ENCODE data around the gene SAP30L. TPM values are rescaled to one million over a fixed set of nuclear protein-coding genes. Genes with fewer than 3 reads are reported as not detected.

The SAP30L gene
- total RNA-seq, 1 experiment from 2014 or later: 53.0 TPM

DNA sequence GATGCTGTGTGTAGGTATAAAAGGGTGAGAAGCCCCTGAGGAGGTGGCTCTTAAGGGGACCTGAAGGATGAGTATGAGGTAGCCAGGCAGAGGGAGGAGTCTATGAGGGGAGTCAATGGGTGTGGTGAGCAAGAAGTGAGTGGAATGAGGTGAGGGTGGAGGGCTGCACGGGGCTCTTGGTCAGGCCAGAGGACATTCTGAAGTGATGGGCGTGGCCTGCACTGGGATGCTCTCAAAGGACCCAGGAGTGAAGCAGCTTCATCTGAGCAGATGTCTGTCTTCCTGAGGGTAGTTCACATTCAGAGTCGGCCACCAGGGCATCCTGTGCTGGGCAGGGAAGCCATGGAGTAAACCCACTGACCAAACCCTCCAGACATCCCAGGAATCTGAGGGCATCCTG is 45.1 kb upstream of the SAP30L start:
- intact Hi-C loops (cut with micrococcal nuclease; ENCODE audit: unreplicated experiment): loop anchor here (5.0 kb wide), 1 partner anchor 418 kb away; no protein-coding TSS in a partner anchor
- Histone ChIP-seq H4K20me1 (ENCODE audit: insufficient read depth) (no peaks in the 10 kb centered on the region), H3K9me3 (ENCODE audit: insufficient read depth, low read depth) (no peaks in the 10 kb centered on the region), H3K4me3 (no peak overlapping the region), H3K79me2 (ENCODE audit: low read depth) (peaks cover 6% of the 10 kb centered on the region; the same call in 1 of the 2 replicates), H3K4me2 (no peak overlapping the region), H3K27me3 (ENCODE audit: insufficient read depth, low read depth) (no peaks in the 10 kb centered on the region), H3K27ac (no peak overlapping the region), H2AFZ (no peak overlapping the region), H3K36me3 (ENCODE audit: low read depth) (peaks cover 9% of the 10 kb centered on the region; the same call in 1 of the 2 replicates), H3F3A (ENCODE audit: insufficient read depth, low read depth) (peaks cover 5% of the 10 kb centered on the region; the same call in 1 of the 2 replicates), H3K4me1 (replicated peaks; ENCODE audit: insufficient read depth) (peaks cover 9% of the 10 kb centered on the region), H3K9me2 (ENCODE audit: insufficient read depth) (no peaks in the 10 kb centered on the region)
- BruUV-seq (replicated peaks): no TSS peak
- CTCF ChIA-PET: no interaction called here
- DNase-seq: no peak
- POLR2A ChIA-PET (ENCODE audit: unreplicated experiment): no interaction called here
- TF ChIP-seq CTCF (conservative IDR thresholded peaks at IDR 0.05) (no peak), EZH2 (IDR thresholded peaks at IDR 0.05; ENCODE audit: low read depth) (no peak)

GRCh38 chr5:154401355-154401754 is 44.4 kb upstream of the SAP30L start:
- no peak overlapping the region for H2AFZ ChIP-seq
- no peak for TF ChIP-seq CTCF (conservative IDR thresholded peaks at IDR 0.05)
- no peak for TF ChIP-seq EZH2 (IDR thresholded peaks at IDR 0.05; ENCODE audit: low read depth)
- intact Hi-C loops (cut with micrococcal nuclease; ENCODE audit: unreplicated experiment): loop anchor here (5.0 kb wide), 1 partner anchor 419 kb away; no protein-coding TSS in a partner anchor
- no peak overlapping the region for H3K4me3 ChIP-seq
- peaks cover 3% of the 10 kb centered on the region; the same call in 1 of the 2 replicates for H3K4me1 ChIP-seq (replicated peaks; ENCODE audit: insufficient read depth)
- H3F3A ChIP-seq (ENCODE audit: insufficient read depth, low read depth): no peaks in the 10 kb centered on the region
- H3K4me2 ChIP-seq: no peak overlapping the region
- H3K36me3 ChIP-seq (ENCODE audit: low read depth): peaks cover 9% of the 10 kb centered on the region; the same call in 1 of the 2 replicates
- H4K20me1 ChIP-seq (ENCODE audit: insufficient read depth): no peaks in the 10 kb centered on the region
- no TSS peak for BruUV-seq (replicated peaks)
- POLR2A ChIA-PET (ENCODE audit: unreplicated experiment): no interaction called here
- H3K27ac ChIP-seq: no peak overlapping the region
- no peaks in the 10 kb centered on the region for H3K9me3 ChIP-seq (ENCODE audit: insufficient read depth, low read depth)
- no peaks in the 10 kb centered on the region for H3K27me3 ChIP-seq (ENCODE audit: insufficient read depth, low read depth)
- peaks cover 3% of the 10 kb centered on the region; the same call in 1 of the 2 replicates for H3K79me2 ChIP-seq (ENCODE audit: low read depth)
- no peak for DNase-seq
- H3K9me2 ChIP-seq (ENCODE audit: insufficient read depth): no peaks in the 10 kb centered on the region
- CTCF ChIA-PET: no interaction called here

DNA sequence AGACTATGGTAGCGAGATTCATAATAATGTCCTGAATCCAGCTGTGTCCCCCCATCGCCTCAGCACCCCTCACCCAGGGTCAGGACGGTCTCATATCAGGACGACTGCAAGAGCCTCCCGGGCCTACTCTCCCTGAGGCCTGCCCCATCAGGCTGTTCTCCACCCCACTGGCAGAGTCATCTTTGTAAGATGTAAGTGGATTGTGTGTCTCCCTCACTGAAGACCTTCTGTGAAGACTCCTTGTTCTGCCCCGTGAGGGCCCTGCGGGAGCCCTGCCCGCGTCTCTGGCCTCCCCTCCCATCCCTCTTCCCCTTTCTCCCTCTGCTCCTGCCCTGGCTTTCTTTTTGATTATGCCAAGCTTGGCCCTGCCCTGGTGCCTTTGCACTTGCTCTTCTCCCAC is 43.9 kb upstream of the SAP30L start:
- H3K4me1 ChIP-seq (replicated peaks; ENCODE audit: insufficient read depth): no peaks in the 10 kb centered on the region
- CTCF ChIA-PET: no interaction called here
- no peak for TF ChIP-seq EZH2 (IDR thresholded peaks at IDR 0.05; ENCODE audit: low read depth)
- no peak for TF ChIP-seq CTCF (conservative IDR thresholded peaks at IDR 0.05)
- no peaks in the 10 kb centered on the region for H3F3A ChIP-seq (ENCODE audit: insufficient read depth, low read depth)
- peaks cover 9% of the 10 kb centered on the region; the same call in 1 of the 2 replicates for H3K36me3 ChIP-seq (ENCODE audit: low read depth)
- no peak overlapping the region for H3K4me3 ChIP-seq
- H3K9me2 ChIP-seq (ENCODE audit: insufficient read depth): no peaks in the 10 kb centered on the region
- no peak overlapping the region for H3K4me2 ChIP-seq
- no peak overlapping the region for H3K27ac ChIP-seq
- no peaks in the 10 kb centered on the region for H3K79me2 ChIP-seq (ENCODE audit: low read depth)
- H3K9me3 ChIP-seq (ENCODE audit: insufficient read depth, low read depth): no peaks in the 10 kb centered on the region
- H2AFZ ChIP-seq: no peak overlapping the region
- intact Hi-C loops (cut with micrococcal nuclease; ENCODE audit: unreplicated experiment): loop anchor here (5.0 kb wide), 1 partner anchor 420 kb away; no protein-coding TSS in a partner anchor
- H4K20me1 ChIP-seq (ENCODE audit: insufficient read depth): no peaks in the 10 kb centered on the region
- DNase-seq: no peak
- POLR2A ChIA-PET (ENCODE audit: unreplicated experiment): no interaction called here
- H3K27me3 ChIP-seq (ENCODE audit: insufficient read depth, low read depth): no peaks in the 10 kb centered on the region
- BruUV-seq (replicated peaks): no TSS peak

Data from PC-9 (cell line).